ENCODE data around the gene SMPDL3A. TPM values are rescaled to one million over a fixed set of nuclear protein-coding genes. Genes with fewer than 3 reads are reported as not detected.

SMPDL3A gene
- total RNA-seq, 2 donors from 2014 or later = 1.4 TPM; not detected in 1

DNA sequence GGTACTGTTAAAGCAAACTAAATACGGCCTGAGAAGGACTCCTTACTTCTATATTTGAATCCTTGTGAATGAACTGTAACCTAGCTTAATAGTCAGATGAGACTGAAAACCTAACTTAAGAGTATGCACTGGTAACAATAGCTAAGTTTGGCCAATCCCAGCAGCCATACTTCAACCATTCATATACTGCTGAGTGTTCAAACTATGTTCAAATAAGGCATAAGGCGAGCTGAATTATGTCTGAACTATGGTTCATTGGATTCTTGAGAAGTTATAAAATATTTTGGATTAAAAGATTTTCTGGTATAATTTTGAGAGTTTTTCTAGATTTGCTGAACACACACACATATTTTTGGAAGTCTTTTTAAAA lies 2.2 kb downstream of the SMPDL3A start:
- no peak overlapping the region for H3K27ac Mint-ChIP-seq
- DNase-seq (ENCODE audit: low spot score in 2 of 2) = no peak
- no peak for ATAC-seq
- peaks cover 6 to 10% of the 10 kb centered on the region in 2 donors for H3K36me3 Mint-ChIP-seq
- H3K9me3 Mint-ChIP-seq = no peaks in the 10 kb centered on the region

- DNase-seq (ENCODE audit: low spot score in 2 of 2) (no peak), ATAC-seq (no peak)
- Mint-ChIP-seq H3K36me3 (peaks cover 6 to 10% of the 10 kb centered on the region in 2 donors), H3K9me3 (no peaks in the 10 kb centered on the region), H3K27ac (no peak overlapping the region)
Observed at GRCh38 chr6:122792766-122793165, 3.7 kb downstream of the SMPDL3A start.

DNA sequence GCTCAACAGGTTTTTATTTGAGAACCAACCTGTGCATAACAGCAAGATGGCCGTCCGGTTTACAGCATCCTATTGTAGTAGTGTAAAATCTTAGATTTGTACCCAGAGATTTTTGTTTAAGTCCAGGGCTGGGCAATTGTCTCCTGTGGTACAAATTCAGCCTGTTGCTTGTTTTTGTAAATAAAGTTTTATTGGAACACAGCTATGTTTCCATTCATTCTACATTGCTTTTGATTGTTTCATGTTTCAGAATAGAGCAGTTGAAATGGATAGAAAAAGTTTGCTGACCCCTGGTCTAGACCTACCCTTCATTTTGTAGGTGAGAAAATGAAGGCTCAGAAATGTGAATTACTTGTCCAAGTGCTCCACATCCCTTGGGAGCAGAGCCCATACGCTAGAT lies 8.5 kb downstream of the SMPDL3A start:
- Mint-ChIP-seq H3K36me3 (no peaks in the 10 kb centered on the region), H3K9me3 (no peaks in the 10 kb centered on the region), H3K27ac (no peak overlapping the region)
- ATAC-seq (no peak), DNase-seq (ENCODE audit: low spot score in 2 of 2) (no peak)

DNA sequence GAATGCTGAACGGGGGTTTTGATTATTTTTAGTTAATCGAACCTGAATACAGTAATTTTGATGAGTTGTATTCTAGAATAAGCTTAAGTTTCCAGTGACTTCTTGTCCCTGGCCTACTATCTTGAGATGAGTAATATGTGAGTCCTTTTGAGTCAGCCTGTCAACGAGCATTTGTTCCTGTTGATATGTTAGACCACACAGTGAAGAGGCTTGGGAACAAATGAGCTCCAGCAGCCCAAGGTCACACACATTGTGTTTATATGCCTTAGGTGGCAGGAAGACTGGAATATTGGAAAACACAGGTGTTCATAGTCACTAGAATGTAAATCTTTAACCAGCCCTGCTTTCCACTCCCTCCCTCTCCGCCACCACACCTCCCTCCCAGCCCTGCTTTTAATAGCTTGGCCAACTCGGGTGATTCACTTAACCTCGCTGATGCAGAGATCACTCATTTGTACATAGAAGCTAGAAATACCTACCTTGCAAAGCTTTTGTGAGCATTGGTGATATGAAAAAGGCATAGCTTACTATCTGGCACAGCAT lies 9.1 kb downstream of the SMPDL3A start:
- no peak overlapping the region for H3K27ac Mint-ChIP-seq
- DNase-seq (ENCODE audit: low spot score in 2 of 2) (peak in 1 of 2 donors; percentile 31), ATAC-seq (peak; percentile 48 to 94)

GRCh38 chr6:122799140-122799745 lies 10.2 kb downstream of the SMPDL3A start:
- DNase-seq (ENCODE audit: low spot score in 2 of 2) (no peak), ATAC-seq (no peak)
- Mint-ChIP-seq H3K36me3 (no peaks in the 10 kb centered on the region), H3K27ac (no peak overlapping the region), H3K9me3 (no peaks in the 10 kb centered on the region)

More for the DNA sequence above, 9.1 kb downstream of the SMPDL3A start:
- Mint-ChIP-seq H3K9me3 (no peaks in the 10 kb centered on the region), H3K36me3 (no peaks in the 10 kb centered on the region)

DNA sequence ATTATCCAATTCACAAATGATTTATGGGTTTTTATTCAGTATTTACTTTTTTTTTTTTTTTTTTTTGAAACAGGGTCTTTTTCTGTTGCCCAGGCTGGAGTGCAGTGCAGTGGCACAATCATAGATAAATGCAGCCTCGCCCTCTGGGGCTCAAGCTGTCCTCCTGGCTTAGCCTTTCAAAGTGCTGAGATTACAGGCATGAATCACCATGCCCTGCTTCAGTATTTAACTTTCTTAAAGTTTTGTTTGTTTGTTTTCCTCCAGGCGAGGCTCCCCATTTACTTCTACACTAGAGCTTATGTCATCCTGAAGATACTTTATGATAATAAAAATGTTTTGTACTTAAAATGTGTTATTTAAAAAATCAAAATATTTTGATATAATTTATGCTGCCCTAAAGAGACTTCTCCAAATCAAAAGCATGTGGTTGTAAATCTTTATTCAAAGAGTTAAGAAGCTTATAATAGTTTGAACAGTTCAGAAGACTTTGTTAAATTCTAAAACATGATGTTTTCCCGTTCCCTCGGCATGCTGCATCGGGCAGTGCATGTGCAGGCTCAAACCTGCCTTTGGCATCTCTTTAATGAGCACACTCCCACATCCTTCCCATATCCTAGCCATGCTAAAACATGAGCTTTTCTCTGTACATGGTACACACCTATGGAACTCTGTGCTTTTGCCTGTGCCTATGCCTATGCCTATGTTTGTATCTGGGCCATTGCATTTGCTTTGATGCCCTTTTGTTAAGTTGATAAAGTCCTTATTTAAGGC lies 11.0 kb downstream of the SMPDL3A start:
- ATAC-seq (no peak), DNase-seq (ENCODE audit: low spot score in 2 of 2) (no peak)
- no peak overlapping the region for H3K27ac Mint-ChIP-seq
- H3K36me3 Mint-ChIP-seq = no peaks in the 10 kb centered on the region
- no peaks in the 10 kb centered on the region for H3K9me3 Mint-ChIP-seq

GRCh38 chr6:122800906-122801305 lies 11.8 kb downstream of the SMPDL3A start:
- no peak for ATAC-seq
- no peak for DNase-seq (ENCODE audit: low spot score in 2 of 2)
- H3K27ac Mint-ChIP-seq = no peak overlapping the region

GRCh38 chr6:122801397-122801796 lies 12.3 kb downstream of the SMPDL3A start:
- no peaks in the 10 kb centered on the region for H3K9me3 Mint-ChIP-seq
- H3K36me3 Mint-ChIP-seq = no peaks in the 10 kb centered on the region
- DNase-seq (ENCODE audit: low spot score in 2 of 2) (no peak), ATAC-seq (no peak)
- no peak overlapping the region for H3K27ac Mint-ChIP-seq

More at GRCh38 chr6:122800906-122801305, 11.8 kb downstream of the SMPDL3A start:
- Mint-ChIP-seq H3K36me3 (no peaks in the 10 kb centered on the region), H3K9me3 (no peaks in the 10 kb centered on the region)

- Mint-ChIP-seq H3K36me3 (no peaks in the 10 kb centered on the region), H3K27ac (no peak overlapping the region), H3K9me3 (no peaks in the 10 kb centered on the region)
- DNase-seq (ENCODE audit: low spot score in 2 of 2) (no peak), ATAC-seq (no peak)
Observed at GRCh38 chr6:122803171-122803661, 14.2 kb downstream of the SMPDL3A start.

DNA sequence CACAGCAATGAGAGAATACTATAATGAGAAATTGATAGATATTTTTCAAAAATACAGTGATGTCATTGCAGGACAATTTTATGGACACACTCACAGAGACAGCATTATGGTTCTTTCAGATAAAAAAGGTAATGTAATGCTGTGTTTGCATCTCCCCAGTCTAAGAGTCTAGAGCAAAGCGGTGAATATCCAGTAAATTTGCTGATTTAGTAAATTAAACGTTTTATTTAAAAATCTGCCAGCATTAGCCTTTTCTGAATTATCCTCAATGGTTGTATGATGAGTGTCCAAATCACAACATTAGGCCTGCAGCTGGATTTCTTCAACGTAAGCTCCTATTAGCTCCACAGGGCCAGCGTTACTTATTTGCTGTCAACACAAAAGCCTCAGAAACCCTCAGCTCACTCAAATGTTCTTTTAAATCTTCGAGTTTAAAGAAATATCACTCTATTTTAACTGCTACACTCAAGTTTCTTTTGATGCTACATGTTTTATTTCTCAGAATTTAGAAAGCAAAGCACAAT lies 16.0 kb downstream of the SMPDL3A start:
- no peak for ATAC-seq
- H3K36me3 Mint-ChIP-seq = no peaks in the 10 kb centered on the region

DNA sequence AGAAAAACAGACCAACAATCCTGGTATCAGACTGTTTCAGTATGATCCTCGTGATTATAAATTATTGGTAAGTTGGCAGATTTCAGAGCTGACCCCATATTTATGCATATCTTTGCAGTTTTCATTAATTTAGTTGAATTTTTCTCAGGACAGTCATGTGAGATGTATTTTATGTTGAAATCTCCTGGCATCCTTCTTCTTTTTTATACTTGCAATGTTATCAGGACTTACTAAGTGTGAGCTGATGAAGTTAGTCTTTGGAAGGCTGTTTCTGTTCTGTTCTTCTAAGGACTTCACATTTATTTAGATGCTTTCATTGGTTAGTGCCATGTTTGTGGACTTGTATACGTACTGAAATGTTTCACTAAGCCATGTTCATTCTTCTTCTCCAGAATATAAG lies 17.2 kb downstream of the SMPDL3A start:
- no peak for DNase-seq (ENCODE audit: low spot score in 2 of 2)
- Mint-ChIP-seq H3K9me3 (no peaks in the 10 kb centered on the region), H3K27ac (no peak overlapping the region), H3K36me3 (no peaks in the 10 kb centered on the region)
- ATAC-seq = no peak

More for the DNA sequence above, 16.0 kb downstream of the SMPDL3A start:
- DNase-seq (ENCODE audit: low spot score in 2 of 2) = no peak
- H3K27ac Mint-ChIP-seq = no peak overlapping the region
- H3K9me3 Mint-ChIP-seq = no peaks in the 10 kb centered on the region

- ATAC-seq (no peak), DNase-seq (ENCODE audit: low spot score in 2 of 2) (no peak)
- Mint-ChIP-seq H3K36me3 (no peaks in the 10 kb centered on the region), H3K27ac (no peak overlapping the region), H3K9me3 (no peaks in the 10 kb centered on the region)
Observed at GRCh38 chr6:122808121-122808885, 19.2 kb downstream of the SMPDL3A start.

DNA sequence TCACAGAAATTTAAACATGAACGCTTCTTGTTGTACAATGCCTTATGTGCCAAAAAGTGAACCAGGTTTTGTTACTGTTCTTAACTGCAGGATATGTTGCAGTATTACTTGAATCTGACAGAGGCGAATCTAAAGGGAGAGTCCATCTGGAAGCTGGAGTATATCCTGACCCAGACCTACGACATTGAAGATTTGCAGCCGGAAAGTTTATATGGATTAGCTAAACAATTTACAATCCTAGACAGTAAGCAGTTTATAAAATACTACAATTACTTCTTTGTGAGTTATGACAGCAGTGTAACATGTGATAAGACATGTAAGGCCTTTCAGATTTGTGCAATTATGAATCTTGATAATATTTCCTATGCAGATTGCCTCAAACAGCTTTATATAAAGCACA lies 19.9 kb downstream of the SMPDL3A start:
- DNase-seq (ENCODE audit: low spot score in 2 of 2) (no peak), ATAC-seq (no peak)
- Mint-ChIP-seq H3K9me3 (no peaks in the 10 kb centered on the region), H3K36me3 (no peaks in the 10 kb centered on the region), H3K27ac (no peak overlapping the region)

DNA sequence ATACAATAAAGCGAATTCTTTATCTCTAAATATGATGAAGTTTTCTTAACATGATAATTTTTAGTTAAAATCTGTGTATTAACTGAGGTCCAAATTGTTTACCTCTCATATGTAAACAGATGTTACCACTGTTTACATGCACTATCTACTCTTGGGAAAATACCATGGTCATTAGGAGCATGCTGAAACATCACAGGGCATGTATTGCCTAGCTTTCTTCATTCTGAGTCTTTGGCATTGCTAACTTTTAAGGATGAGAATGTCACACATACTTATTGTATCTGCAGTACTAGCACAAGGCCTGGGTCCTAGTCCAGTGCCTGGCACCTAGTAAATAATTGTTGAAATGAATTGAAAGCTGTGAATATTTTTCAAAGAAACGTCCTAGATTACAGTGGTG lies 20.6 kb downstream of the SMPDL3A start:
- Mint-ChIP-seq H3K36me3 (no peaks in the 10 kb centered on the region), H3K9me3 (no peaks in the 10 kb centered on the region), H3K27ac (no peak overlapping the region)
- no peak for ATAC-seq
- no peak for DNase-seq (ENCODE audit: low spot score in 2 of 2)

GRCh38 chr6:122810189-122810588 lies 21.1 kb downstream of the SMPDL3A start:
- no peak for ATAC-seq
- Mint-ChIP-seq H3K36me3 (no peaks in the 10 kb centered on the region), H3K27ac (no peak overlapping the region), H3K9me3 (no peaks in the 10 kb centered on the region)
- DNase-seq (ENCODE audit: low spot score in 2 of 2) = no peak

GRCh38 chr6:122817358-122817757 lies 28.3 kb downstream of the SMPDL3A start:
- DNase-seq (ENCODE audit: low spot score in 2 of 2) (no peak), ATAC-seq (no peak)
- Mint-ChIP-seq H3K27ac (no peak overlapping the region), H3K36me3 (no peaks in the 10 kb centered on the region), H3K9me3 (no peaks in the 10 kb centered on the region)

DNA sequence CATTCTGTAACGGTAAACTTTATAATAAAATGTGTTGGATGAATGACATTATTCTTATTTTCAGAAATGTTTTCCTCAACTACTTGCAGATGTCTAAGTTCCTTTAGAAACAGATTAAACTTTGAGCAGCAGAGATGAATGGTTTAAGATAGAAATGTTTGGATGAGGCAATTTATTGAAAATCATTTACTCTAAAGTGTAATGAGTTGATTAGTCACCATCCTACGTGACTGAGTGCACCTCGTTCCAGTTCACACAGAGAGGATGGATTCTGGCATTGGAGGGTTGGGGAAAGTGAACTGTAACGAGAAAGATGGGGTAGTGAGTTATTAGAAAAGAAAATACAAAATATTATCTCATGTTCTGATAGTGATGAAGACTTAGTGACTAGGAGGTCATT lies 28.7 kb downstream of the SMPDL3A start:
- H3K36me3 Mint-ChIP-seq = no peaks in the 10 kb centered on the region
- no peak for DNase-seq (ENCODE audit: low spot score in 2 of 2)
- no peak overlapping the region for H3K27ac Mint-ChIP-seq
- no peaks in the 10 kb centered on the region for H3K9me3 Mint-ChIP-seq
- ATAC-seq = no peak
